ENCODE data around the gene RHEB.

Gene RHEB

DNA sequence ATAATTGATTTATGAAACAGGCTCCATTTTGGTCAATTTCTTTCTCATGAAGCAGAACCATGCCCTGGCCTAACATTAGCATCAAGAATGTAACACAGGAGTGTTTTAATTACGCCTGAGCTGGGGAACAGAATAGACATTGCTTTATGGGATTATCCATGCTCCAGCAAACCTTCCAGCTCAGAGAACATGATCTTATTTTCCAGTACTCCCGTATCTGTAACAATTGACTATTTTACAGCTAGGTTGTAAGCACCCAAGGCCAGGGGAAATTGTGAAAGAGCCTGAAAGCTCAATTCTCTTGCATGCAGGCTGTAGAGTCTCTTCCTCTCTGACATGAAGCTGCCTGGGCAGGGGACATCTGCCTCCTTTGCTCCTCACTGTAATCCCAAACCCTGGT, 49.0 kb downstream of the RHEB start:
- DNase-seq (ENCODE audit: low spot score), result no peak

- peak; percentile 36 for DNase-seq (ENCODE audit: low spot score)
Observed at GRCh38 chr7:151469281-151469680, 50.4 kb downstream of the RHEB start.

DNA sequence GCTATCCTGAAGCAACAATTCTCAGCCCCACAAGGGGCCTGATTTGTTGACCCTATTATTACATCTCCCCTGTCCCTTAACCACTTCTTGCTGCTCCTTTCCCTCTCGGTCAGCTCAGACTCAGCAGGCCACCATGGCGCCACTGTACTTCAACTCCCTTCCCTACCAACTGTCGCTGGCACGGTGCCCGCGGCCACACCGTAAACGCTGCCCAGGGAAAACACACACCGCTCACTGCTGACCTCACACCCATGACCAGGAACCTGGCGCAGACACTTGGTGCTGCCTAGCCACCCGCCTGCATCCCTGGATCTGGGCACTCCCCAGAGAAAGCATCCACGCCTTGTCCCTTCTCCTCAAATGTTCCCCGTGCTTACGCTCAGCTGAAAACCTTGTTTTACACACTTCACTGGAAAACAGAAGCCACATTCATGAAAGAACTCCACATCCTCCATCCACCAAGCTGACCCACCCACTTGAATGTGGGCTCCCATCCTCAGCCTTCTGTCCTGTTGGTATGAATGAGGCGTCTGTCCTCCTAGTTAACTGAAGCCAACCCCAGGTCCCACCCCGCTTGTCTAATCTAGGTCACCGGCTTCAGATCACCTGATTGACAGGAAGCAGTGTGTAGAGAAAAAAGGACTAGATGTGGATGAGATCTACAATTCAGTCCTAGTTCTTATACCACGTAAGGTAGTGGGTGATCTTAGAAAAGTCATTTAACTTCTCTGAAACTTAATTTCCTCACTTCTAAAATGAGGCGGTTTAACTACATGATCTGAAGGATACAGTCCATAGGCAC, 51.3 kb downstream of the RHEB start:
- DNase-seq (ENCODE audit: low spot score), result no peak

DNA sequence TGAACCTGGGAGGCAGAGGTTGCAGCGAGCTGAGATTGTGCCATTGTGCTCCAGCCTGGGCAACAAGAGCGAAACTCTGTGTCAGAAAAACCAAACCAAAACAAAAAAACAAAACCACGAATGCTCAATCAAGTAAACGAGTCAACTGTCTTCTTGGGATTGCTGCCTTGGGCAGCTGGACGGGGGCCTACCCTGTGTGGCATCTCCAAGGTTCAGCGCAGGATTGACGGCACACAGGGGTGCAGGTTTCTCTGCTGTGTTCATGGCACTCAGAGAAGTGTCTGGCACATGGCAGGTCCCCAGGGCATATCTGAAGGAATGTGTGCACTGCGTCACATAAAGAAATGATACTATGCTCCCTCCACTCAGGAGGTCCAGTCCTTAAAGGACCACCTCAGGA, 54.5 kb downstream of the RHEB start:
- DNase-seq (ENCODE audit: low spot score), result no peak

- DNase-seq (ENCODE audit: low spot score), result no peak
Observed at GRCh38 chr7:151462306-151462779, 57.4 kb downstream of the RHEB start.

- no peak for DNase-seq (ENCODE audit: low spot score)
Observed at GRCh38 chr7:151461942-151462230, 57.8 kb downstream of the RHEB start.

- DNase-seq (ENCODE audit: low spot score), result no peak
Observed at GRCh38 chr7:151461096-151461941, 58.4 kb downstream of the RHEB start.

DNA sequence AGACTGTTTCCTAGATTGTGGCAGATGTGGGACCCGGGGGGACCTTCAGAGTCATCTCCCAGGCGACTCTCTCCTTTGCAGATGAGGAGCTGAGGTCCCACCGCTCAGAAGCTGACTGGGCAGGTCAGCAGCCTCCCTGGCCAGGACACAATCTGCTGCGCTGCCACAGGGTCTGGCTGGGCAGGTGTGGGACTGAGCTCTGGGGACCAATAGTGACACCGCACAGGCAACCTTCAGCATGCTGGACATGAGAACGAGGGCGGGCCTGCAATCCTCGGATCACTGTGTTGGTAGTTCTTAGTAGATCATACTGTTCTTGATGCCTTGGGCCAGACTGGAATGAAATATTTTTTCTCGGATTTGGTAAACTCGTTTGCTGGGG, 59.2 kb downstream of the RHEB start:
- DNase-seq (ENCODE audit: low spot score), result no peak

- no peak for DNase-seq (ENCODE audit: low spot score)
Observed at GRCh38 chr7:151459726-151460473, 59.8 kb downstream of the RHEB start.

DNA sequence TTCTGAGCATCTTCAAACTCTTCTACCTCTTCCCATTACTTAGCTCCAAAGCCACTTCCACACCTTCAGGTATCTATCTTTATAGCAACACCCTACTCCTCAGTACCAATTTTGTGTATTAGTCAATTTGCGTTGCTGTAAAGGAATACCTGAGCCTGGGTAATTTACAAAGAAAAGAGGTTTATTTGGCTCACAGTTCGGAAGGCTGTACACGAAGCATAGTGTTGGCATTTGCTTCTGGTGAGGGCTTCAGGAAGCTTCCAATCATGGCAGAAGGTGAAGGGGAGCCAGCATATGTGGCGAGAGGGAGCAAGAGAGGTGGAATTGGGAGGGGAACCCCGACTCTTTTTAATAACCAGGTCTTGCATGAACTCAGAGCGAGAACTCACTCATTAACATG, 62.2 kb downstream of the RHEB start:
- DNase-seq (ENCODE audit: low spot score), result no peak

- no peak for DNase-seq (ENCODE audit: low spot score)
Observed at GRCh38 chr7:151456782-151457181, 62.9 kb downstream of the RHEB start.

GRCh38 chr7:151456276-151456675, 63.4 kb downstream of the RHEB start:
- no peak for DNase-seq (ENCODE audit: low spot score)

DNA sequence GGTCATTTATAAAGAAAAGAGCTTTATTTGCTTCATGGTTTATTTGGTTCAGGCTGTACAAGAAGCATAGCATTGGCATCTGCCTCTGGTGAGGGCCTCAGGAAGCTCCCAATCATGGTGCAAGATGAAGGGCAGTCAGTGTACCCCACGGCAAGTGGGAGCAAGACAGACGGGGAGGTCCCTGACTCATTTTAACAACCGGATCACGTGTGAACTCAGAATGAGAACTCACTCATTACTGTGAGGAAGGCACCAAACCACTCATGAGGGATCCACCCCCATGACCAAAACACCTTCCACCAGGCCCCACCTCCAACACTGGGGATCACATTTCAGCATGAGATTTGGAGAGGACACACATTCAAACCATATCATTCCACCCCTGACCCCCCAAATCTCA, 64.0 kb downstream of the RHEB start:
- no peak for DNase-seq (ENCODE audit: low spot score)

DNA sequence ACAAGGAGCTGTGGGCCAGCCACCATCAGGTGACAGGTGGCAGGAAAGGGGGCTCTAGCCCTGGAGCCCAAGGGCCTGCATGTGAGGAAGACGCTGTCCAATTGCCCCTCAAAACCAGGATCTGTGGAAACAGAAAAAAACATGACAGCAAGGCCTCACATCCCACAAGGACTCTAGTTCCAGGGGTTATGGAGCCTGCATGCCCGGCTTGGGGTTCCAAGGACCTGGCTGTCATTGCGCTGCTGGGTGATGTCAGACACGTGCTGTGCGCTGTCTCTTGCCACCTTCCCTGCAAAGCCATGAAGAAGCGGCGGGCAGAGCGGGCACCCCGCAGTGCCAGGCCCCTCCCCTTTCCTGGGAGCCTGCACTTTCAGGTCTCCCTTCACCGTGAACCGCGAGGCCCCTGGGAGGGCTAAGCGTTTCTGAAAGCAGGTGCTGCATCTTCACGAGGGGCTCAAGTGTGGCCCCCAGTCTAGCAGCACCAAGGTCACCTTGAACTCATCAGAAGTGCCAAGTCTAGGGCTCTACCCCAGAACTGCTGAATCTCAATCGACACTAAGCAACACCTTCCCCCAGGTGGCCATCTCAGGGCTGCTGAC, 64.7 kb downstream of the RHEB start:
- DNase-seq (ENCODE audit: low spot score), result no peak

DNA sequence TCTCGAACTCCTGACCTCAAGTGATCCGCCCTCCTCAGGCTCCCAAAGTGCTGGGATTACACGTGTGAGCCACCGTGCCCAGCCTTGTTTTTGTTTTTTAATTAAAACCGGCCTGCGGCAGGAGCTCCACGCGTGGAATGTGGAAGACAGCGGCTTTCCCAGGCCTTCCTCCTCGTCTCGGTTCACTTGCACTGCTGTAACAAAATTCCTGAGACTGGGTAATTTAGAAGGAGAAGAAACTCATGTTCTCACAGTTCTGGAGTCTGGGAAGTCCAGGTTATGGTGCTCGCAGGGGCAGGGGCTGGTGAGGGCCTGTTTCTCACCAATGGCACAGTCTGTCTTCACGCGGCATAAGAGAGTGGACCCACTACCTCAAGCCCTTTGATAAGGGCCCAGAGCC, 65.4 kb downstream of the RHEB start:
- DNase-seq (ENCODE audit: low spot score), result no peak

DNA sequence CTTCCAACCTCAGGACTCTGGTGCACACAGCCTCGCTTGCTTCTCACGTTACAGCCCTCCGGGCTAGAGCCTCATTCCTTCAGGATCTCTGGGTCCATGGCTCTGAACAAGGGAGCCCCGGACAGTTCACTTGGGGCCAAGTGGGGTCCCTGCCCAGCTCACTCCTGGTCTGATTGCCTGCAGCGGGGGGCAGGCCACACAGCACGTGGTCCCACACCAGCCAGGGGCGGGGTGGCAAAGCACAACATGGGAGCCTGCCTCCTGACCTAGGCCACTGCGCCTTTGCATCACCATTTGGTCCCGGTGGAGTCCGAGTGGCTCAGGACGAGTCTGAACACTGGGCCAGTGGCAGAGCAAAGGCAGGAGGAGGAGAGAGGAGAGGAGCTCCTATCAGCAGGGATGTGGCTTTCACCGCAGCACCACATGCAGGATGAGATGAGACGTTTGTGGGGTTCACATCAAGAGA, 66.3 kb downstream of the RHEB start:
- DNase-seq (ENCODE audit: low spot score), result no peak

DNA sequence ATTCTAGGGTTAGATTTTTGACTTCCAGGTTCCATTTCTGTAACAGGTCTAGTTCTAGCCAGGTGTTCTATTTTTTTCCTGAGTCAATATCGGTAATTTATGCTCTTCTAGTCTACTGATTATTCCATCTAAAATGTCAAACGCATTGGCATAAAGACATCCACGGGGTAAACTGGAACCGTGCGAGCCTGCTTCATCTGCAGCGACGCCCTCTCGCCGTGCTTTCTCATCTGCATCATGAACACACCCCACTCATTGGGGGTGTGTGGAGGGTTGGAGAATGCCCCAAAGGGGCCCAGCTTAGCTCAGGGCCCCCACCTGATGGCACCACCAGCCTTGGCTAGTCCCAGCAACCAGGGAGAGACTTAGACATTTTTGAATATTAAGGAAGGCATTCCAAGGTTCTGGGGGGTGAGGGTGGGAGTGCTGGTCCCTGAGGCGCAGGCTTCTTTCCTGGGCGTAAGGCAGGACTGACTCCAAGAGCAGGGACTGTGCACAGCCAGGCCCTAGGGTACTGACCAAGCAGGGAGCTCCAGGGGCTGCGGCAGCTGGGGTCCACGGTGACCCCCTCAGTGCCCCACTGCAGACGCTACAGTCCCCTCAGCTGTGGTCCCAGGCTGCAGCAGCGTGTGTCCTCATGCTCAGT, 66.9 kb downstream of the RHEB start:
- no peak for DNase-seq (ENCODE audit: low spot score)

DNA sequence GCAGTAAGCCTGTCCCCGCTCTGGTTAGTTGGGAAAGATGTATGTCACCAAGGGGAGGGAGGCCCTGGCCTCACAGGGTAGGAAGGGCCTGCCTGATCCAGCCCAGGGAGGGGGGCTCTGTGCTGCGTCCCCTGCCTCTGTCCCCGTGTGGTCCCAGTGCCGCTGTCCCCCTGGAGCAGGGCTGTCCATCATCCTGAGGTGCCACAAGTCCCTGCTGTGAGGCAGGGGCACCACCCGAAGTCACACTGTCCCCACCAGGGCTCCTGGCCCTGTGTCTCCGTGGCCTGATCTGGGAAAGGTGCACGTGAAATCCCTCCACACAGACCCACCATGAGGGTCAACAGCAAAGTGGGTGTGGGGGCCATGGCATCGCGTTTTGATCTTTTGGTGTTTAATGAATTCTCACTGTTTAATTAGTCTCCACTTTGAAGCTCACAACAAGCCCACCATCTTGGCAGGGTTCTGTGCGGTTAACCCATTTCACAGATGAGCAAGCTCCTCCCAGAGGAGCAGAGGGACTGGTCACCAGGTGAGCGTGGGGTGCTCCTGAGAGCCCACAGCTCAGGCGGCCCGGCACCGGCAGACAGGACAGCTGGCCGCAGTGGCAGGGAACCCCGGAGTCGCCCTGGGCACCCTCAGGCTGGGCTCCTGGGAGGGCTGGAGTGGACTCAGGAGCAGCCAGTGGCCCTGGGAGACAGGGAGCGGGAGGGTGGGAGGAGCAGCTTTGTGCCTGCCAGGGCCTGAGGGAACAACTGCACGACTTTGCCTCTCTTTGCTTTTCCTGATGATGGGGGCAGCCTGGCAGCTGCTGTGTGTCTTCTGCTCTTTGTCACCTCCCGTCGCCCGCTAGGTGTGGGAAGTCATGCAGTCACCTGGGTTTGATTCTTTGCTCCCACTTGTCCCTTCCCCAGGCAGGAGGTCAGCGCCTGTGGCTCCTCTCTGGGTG, 67.8 kb downstream of the RHEB start:
- no peak for DNase-seq (ENCODE audit: low spot score)

DNA sequence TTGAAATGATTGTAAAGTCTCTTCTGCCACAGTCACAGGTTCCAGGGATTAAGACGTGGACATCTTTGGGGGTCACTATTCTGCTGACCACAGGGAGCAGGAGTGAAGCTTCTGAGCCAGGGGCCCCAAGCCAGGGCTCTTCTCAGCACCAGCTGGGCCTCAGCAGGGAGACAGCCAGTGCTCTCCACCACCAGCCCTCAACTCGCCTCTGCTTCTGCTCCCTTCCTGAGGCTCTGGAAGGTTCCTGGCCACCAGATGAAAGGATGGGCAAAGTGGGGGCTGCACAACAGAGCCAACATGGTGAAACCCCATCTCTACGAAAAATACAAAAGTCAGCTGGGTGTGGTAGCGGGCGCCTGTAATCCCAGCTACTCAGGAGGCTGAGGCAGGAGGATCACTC, 68.5 kb downstream of the RHEB start:
- DNase-seq (ENCODE audit: low spot score), result no peak

GRCh38 chr7:151449990-151450389, 69.7 kb downstream of the RHEB start:
- DNase-seq (ENCODE audit: low spot score), result no peak

Measured in hematopoietic multipotent progenitor cell treated with erythropoietin and hydrocortisone succinate and interleukin-3 and kit ligand, for 15 days (in vitro differentiated cells).